Gastrocnemius medialis (tissue), 4 donors: ENCODE data around the gene CYTH1. TPM values are rescaled to one million over a fixed set of nuclear protein-coding genes. Genes with fewer than 3 reads are reported as not detected.
A peak's percentile ranks its signal among the peaks of the same experiment; 100 is the strongest.

Source experiments
- ATAC-seq, 2 donors: fragments of 150-250 bp; one replicate each; pipeline ENCODE4 v1.9.1; 2016
- DNase-seq, 2 donors: peaks; one replicate each; pipeline ENCODE4 v3.0.0-alpha.2; 2019
- H3K27ac ChIP-seq, 4 donors: fragments of 200-600 bp; sonication (generic); 1 replicate in 1 of 4; 2 replicates in 3 of 4; pipeline ENCODE4 v1.5.1; 2016 to 2018; ENCODE audit warnings: mild to moderate bottlenecking in 2 of 4, moderate library complexity in 1 of 4
- H3K27me3 ChIP-seq, 3 donors: fragments of 200-600 bp; sonication (generic) in 2 of 3; 1 replicate in 1 of 3; 2 replicates in 2 of 3; pipeline versions ENCODE4 v1.5.1 to v1.6.0; 2016 to 2019; ENCODE audit warnings: mild to moderate bottlenecking in 1 of 3, moderate library complexity in 1 of 3
- H3K36me3 ChIP-seq, 2 donors: fragments of 200-600 bp; sonication (generic) in 1 of 2; one replicate each; pipeline ENCODE4 v1.5.1; 2017 to 2018
- H3K4me1 ChIP-seq, 2 donors: fragments of 200-600 bp; sonication (generic) in 1 of 2; one replicate each; pipeline ENCODE4 v1.5.1; 2016 to 2017; ENCODE audit warnings: mild to moderate bottlenecking in 2 of 2
- H3K4me3 ChIP-seq, 4 donors: fragments of 200-600 bp; sonication (generic) in 3 of 4; 1 replicate in 1 of 4; 2 replicates in 3 of 4; pipeline ENCODE4 v1.5.1; 2016 to 2019; ENCODE audit warnings: mild to moderate bottlenecking in 2 of 4
- H3K9me3 ChIP-seq, 3 donors: fragments of 200-600 bp; sonication (generic) in 2 of 3; 1 replicate in 1 of 3; 2 replicates in 2 of 3; pipeline ENCODE4 v1.5.1; 2016 to 2019
- POLR2A ChIP-seq, 2 donors: fragments of 450-650 bp; IDR thresholded peaks; one replicate each; pipeline ENCODE4 v1.6.1; 2017; ENCODE audit warnings: antibody characterized with exemption in 2 of 2, mild to moderate bottlenecking in 2 of 2, moderate library complexity in 2 of 2
- in situ Hi-C, 4 donors: fragments of 200-750 bp; cut with MboI; loops; one replicate each; pipeline versions ENCODE4 v1.15.0 to v1.8.0; 2017; ENCODE audit warnings: low sequenced_read_pairs in 4 of 4
- intact Hi-C: fragments of 100-400 bp; cut with DNase I; formaldehyde crosslinking; loops from one replicate; pipeline ENCODE4 v1.15.1; 2023; ENCODE audit warnings: low total_unique reads
- total RNA-seq, 4 donors: library from RNA; depleted of rRNA; stranded (reverse); fragments of >200 nt; gene quantifications; one replicate each; pipeline versions ENCODE4 v1.1.0 to v1.2.3, GENCODE V29; 2016
- TF ChIP-seq, protein P1 (sequence below), 5 experiments: fragments of 450-650 bp in 3 of 5; fragments of 200-600 bp in 2 of 5; sonication (generic) in 2 of 5; IDR thresholded peaks in 4 of 5; conservative IDR thresholded peaks in 1 of 5; 1 replicate in 4 of 5; 2 replicates in 1 of 5; pipeline ENCODE4 v1.5.1; 2016 to 2019; ENCODE audit warnings: antibody characterized with exemption in 5 of 5, mild to moderate bottlenecking in 3 of 5, moderate library complexity in 3 of 5

Gene CYTH1
- total RNA-seq, 4 donors from 2014 or later, result 24.7 to 43.7 (median 32.4) TPM

DNA sequence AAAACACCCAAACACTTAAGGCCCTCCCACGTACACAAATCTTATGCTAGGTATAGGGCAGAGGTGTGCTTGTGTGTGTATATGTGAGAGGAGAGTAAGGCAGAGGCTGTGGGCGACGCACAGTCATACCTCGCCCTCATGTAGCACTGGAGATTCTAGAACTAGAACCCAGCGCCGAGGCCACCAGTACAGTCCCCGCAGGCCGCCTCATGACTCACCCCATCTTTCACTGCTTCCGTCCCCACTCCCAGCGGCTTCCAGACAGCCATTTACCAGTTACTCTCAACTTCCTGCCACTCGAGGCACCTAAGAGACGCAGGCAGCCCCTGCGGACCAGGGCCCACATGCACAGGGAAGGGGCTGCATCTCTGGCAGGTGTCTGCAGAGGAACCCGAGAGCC, 23.2 kb upstream of the CYTH1 start:
- no peak for DNase-seq
- Histone ChIP-seq H3K27me3 (no peaks in the 10 kb centered on the region), H3K4me3 (no peak overlapping the region), H3K27ac (peak overlapping the region; percentile 39 to 71 (median 63)), H3K9me3 (no peaks in the 10 kb centered on the region), H3K36me3 (peaks cover 12 to 70% of the 10 kb centered on the region in 2 donors), H3K4me1 (peaks cover 0 to 3% of the 10 kb centered on the region in 2 donors)
- intact Hi-C loops, result no loop called here
- in situ Hi-C loops, result loop anchor here (10.0 to 25.0 kb wide), 2 partner anchors 310 to 318 kb away; no protein-coding TSS in a partner anchor
- ATAC-seq, result no peak
- no peak for TF ChIP-seq POLR2A (IDR thresholded peaks at IDR 0.05)
- TF ChIP-seq, protein P1, sequence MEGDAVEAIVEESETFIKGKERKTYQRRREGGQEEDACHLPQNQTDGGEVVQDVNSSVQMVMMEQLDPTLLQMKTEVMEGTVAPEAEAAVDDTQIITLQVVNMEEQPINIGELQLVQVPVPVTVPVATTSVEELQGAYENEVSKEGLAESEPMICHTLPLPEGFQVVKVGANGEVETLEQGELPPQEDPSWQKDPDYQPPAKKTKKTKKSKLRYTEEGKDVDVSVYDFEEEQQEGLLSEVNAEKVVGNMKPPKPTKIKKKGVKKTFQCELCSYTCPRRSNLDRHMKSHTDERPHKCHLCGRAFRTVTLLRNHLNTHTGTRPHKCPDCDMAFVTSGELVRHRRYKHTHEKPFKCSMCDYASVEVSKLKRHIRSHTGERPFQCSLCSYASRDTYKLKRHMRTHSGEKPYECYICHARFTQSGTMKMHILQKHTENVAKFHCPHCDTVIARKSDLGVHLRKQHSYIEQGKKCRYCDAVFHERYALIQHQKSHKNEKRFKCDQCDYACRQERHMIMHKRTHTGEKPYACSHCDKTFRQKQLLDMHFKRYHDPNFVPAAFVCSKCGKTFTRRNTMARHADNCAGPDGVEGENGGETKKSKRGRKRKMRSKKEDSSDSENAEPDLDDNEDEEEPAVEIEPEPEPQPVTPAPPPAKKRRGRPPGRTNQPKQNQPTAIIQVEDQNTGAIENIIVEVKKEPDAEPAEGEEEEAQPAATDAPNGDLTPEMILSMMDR (IDR thresholded peaks at IDR 0.05 in 4 of 5, conservative IDR thresholded peaks at IDR 0.05 in 1 of 5), result no peak

GRCh38 chr17:78804777-78805176, 22.7 kb upstream of the CYTH1 start:
- Histone ChIP-seq H3K36me3 (peaks cover 12 to 65% of the 10 kb centered on the region in 2 donors), H3K27me3 (no peaks in the 10 kb centered on the region), H3K4me3 (no peak overlapping the region), H3K27ac (peak overlapping the region; percentile 39 to 71 (median 63)), H3K9me3 (no peaks in the 10 kb centered on the region), H3K4me1 (peaks cover 0 to 3% of the 10 kb centered on the region in 2 donors)
- DNase-seq (no peak), ATAC-seq (peak; percentile 63 to 67)
- in situ Hi-C loops, result loop anchor here (10.0 to 25.0 kb wide), 2 partner anchors 310 to 317 kb away; no protein-coding TSS in a partner anchor
- intact Hi-C loops, result no loop called here
- peak in 1 of 2 donors; percentile 22 for TF ChIP-seq POLR2A (IDR thresholded peaks at IDR 0.05)
- TF ChIP-seq, protein P1 (IDR thresholded peaks at IDR 0.05 in 4 of 5, conservative IDR thresholded peaks at IDR 0.05 in 1 of 5), result no peak

GRCh38 chr17:78803186-78803845, 21.2 kb upstream of the CYTH1 start:
- no peaks in the 10 kb centered on the region for H3K27me3 ChIP-seq
- no peak overlapping the region for H3K4me3 ChIP-seq
- H3K4me1 ChIP-seq, result peaks cover 0 to 3% of the 10 kb centered on the region in 2 donors
- TF ChIP-seq, protein P1 (IDR thresholded peaks at IDR 0.05 in 4 of 5, conservative IDR thresholded peaks at IDR 0.05 in 1 of 5), result no peak
- no peak for TF ChIP-seq POLR2A (IDR thresholded peaks at IDR 0.05)
- peaks cover 10 to 52% of the 10 kb centered on the region in 2 donors for H3K36me3 ChIP-seq
- in situ Hi-C loops (loop anchor here (10.0 to 25.0 kb wide), 2 partner anchors 309 to 316 kb away; no protein-coding TSS in a partner anchor), intact Hi-C loops (no loop called here)
- ATAC-seq, result no peak
- H3K27ac ChIP-seq, result peak overlapping the region in 1 of 4 donors; percentile 57
- no peak for DNase-seq
- no peaks in the 10 kb centered on the region for H3K9me3 ChIP-seq

DNA sequence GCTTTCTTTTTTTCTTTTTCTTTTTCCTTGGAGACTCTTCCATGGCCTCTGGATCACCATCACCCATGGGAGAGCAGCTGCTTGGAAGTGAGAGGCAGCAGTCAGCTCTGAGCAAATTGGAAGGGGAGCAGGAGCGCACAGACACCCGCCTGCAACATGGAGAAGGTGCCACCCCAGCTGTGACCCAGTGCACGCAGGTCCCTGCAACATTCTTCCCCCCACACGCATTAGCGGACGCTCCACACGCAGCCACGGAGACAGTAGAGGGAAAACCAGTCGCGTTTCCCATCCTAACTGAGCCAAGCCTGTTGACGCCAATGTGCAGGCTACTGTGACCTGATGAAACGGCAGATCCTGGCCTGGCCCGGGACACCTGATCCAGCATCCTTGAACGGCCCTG, 20.4 kb upstream of the CYTH1 start:
- TF ChIP-seq, protein P1 (IDR thresholded peaks at IDR 0.05 in 4 of 5, conservative IDR thresholded peaks at IDR 0.05 in 1 of 5), result no peak
- TF ChIP-seq POLR2A (IDR thresholded peaks at IDR 0.05), result no peak
- in situ Hi-C loops, result loop anchor here (10.0 to 25.0 kb wide), 2 partner anchors 308 to 315 kb away; no protein-coding TSS in a partner anchor
- peaks cover 3% of the 10 kb centered on the region in 2 donors for H3K4me1 ChIP-seq
- DNase-seq, result no peak
- H3K27ac ChIP-seq, result no peak overlapping the region
- no peak for ATAC-seq
- H3K36me3 ChIP-seq, result peaks cover 7 to 50% of the 10 kb centered on the region in 2 donors
- no peaks in the 10 kb centered on the region for H3K27me3 ChIP-seq
- intact Hi-C loops, result no loop called here
- H3K9me3 ChIP-seq, result no peaks in the 10 kb centered on the region
- no peak overlapping the region for H3K4me3 ChIP-seq
